SK-N-SH (cell line): ENCODE results near the gene PCDHGB1. TPM values are rescaled to one million over a fixed set of nuclear protein-coding genes. Genes with fewer than 3 reads are reported as not detected.
A peak's percentile ranks its signal among the peaks of the same experiment; 100 is the strongest.

Source experiments
- CTCF ChIA-PET: fragments of 300-600, 350-600 bp; formaldehyde crosslinking; extraction: SDS; loops from one replicate; lab custom pipeline; 2021; lab: Yijun Ruan, JAX
- POLR2A ChIA-PET: fragments of 350-600 bp; sonication (Branson Sonifier 250); formaldehyde crosslinking; extraction: SDS; loops from one replicate; lab custom pipeline; 2020; ENCODE audit warnings: antibody characterized with exemption, inconsistent platforms; lab: Yijun Ruan, JAX
- DNase-seq: peaks from one replicate; pipeline ENCODE4 v3.0.0; 2012
- H2AFZ ChIP-seq: fragments of 200-600 bp; sonication (generic); 2 replicates; pipeline ENCODE4 v1.8.1; 2016; ENCODE audit warnings: antibody characterized with exemption, mild to moderate bottlenecking, low read depth
- H3F3A ChIP-seq: fragments of 200-600 bp; sonication (generic); replicated peaks from 2 replicates; pipeline ENCODE3; 2016; ENCODE audit warnings: antibody characterized with exemption, mild to moderate bottlenecking; ENCODE audit not compliant: insufficient read depth
- H3K27ac ChIP-seq, 2 experiments: fragments of 200-500 bp in 1 of 2; fragments of 200-600 bp in 1 of 2; sonication (Bioruptor generic) in 1 of 2; sonication (generic), shearing (Covaris generic) in 1 of 2; 2 replicates each; pipeline versions ENCODE4 v1.5.1 to v1.6.1; 2014 to 2016; ENCODE audit warnings: low read depth in 2 of 2, inconsistent platforms in 1 of 2, low read length in 1 of 2, mild to moderate bottlenecking in 1 of 2, mixed read lengths in 1 of 2
- H3K27me3 ChIP-seq: fragments of 200-600 bp; sonication (generic), shearing (Covaris generic); 2 replicates; pipeline ENCODE4 v1.6.1; 2016; ENCODE audit warnings: mixed run types; ENCODE audit not compliant: insufficient read depth
- H3K36me3 ChIP-seq, 2 experiments: fragments of 200-500 bp in 1 of 2; fragments of 200-600 bp in 1 of 2; sonication (Bioruptor generic) in 1 of 2; sonication (generic) in 1 of 2; replicated peaks in 1 of 2; 2 replicates each; pipeline versions ENCODE3 to v1.5.1; 2014 to 2016; ENCODE audit warnings: low read length in 1 of 2, mild to moderate bottlenecking in 1 of 2; ENCODE audit not compliant: insufficient read depth in 2 of 2, control insufficient read depth in 1 of 2
- H3K4me1 ChIP-seq, 2 experiments: fragments of 200-500 bp in 1 of 2; fragments of 200-600 bp in 1 of 2; sonication (Bioruptor generic) in 1 of 2; sonication (generic), shearing (Covaris generic) in 1 of 2; 2 replicates each; pipeline versions ENCODE4 v1.5.1 to v1.6.1; 2014 to 2016; ENCODE audit warnings: low read depth in 1 of 2, low read length in 1 of 2, mixed run types in 1 of 2; ENCODE audit not compliant: insufficient read depth in 2 of 2, control insufficient read depth in 1 of 2
- H3K4me2 ChIP-seq: fragments of 200-600 bp; sonication (generic), shearing (Covaris generic); 2 replicates; pipeline ENCODE4 v1.6.1; 2017; ENCODE audit warnings: mixed run types
- H3K4me3 ChIP-seq, 2 experiments: fragments of 200-500 bp in 1 of 2; fragments of 200-600 bp in 1 of 2; sonication (Bioruptor generic) in 1 of 2; sonication (generic), shearing (Covaris generic) in 1 of 2; 2 replicates each; pipeline versions ENCODE4 v1.5.1 to v1.8.1; 2014 to 2016; ENCODE audit warnings: low read depth in 2 of 2, inconsistent platforms in 1 of 2, low read length in 1 of 2, mild to moderate bottlenecking in 1 of 2, mixed read lengths in 1 of 2, moderate library complexity in 1 of 2
- H3K79me2 ChIP-seq: fragments of 200-600 bp; sonication (generic); 2 replicates; pipeline ENCODE4 v1.8.1; 2017; ENCODE audit warnings: mild to moderate bottlenecking; ENCODE audit not compliant: insufficient read depth
- H3K9ac ChIP-seq: fragments of 200-600 bp; sonication (generic); 2 replicates; pipeline ENCODE4 v1.6.1; 2017; ENCODE audit warnings: mixed run types
- H3K9me2 ChIP-seq: fragments of 200-600 bp; sonication (generic); 2 replicates; pipeline ENCODE4 v1.6.1; 2017; ENCODE audit warnings: mixed run types
- H3K9me3 ChIP-seq: fragments of 200-600 bp; sonication (generic); 2 replicates; pipeline ENCODE4 v1.6.1; 2017; ENCODE audit warnings: mixed run types, mild to moderate bottlenecking, moderate library complexity
- H4K20me1 ChIP-seq: fragments of 200-600 bp; sonication (generic); 2 replicates; pipeline ENCODE4 v1.6.1; 2017; ENCODE audit warnings: mild to moderate bottlenecking, mixed run types; ENCODE audit not compliant: insufficient read depth
- EZH2phosphoT487 ChIP-seq: fragments of 200-600 bp; sonication (generic); IDR thresholded peaks from 2 replicates; pipeline ENCODE4 v1.6.1; 2017; ENCODE audit warnings: low read depth, mixed run types, mild to moderate bottlenecking, antibody characterized with exemption, moderate library complexity, borderline replicate concordance
- FOSL2 ChIP-seq: IDR thresholded peaks from 2 replicates; pipeline ENCODE4 v1.4.0; 2012; ENCODE audit warnings: low read depth, mild to moderate bottlenecking, moderate library complexity, borderline replicate concordance
- GABPA ChIP-seq: IDR thresholded peaks from 2 replicates; pipeline ENCODE4 v1.4.0; 2012; ENCODE audit warnings: low read depth, mild to moderate bottlenecking
- GATA2 ChIP-seq: sonication (generic); formaldehyde crosslinking; IDR thresholded peaks from 2 replicates; pipeline ENCODE4 v1.5.0; 2020; ENCODE audit warnings: mild to moderate bottlenecking, missing genetic modification reagents
- NFIC ChIP-seq: IDR thresholded peaks from 2 replicates; pipeline ENCODE4 v1.4.0; 2012; ENCODE audit warnings: borderline replicate concordance
- SMC3 ChIP-seq: IDR thresholded peaks from 2 replicates; pipeline ENCODE4 v1.6.1; 2012; ENCODE audit warnings: low read depth, low read length, improper control_type of control experiment
- USF2 ChIP-seq: fragments of 150-350 bp; IDR thresholded peaks from 2 replicates; pipeline ENCODE4 v1.6.1; 2017; ENCODE audit warnings: antibody characterized with exemption, low read length, low read depth, borderline replicate concordance
- YY1 ChIP-seq: IDR thresholded peaks from 2 replicates; pipeline ENCODE4 v1.4.0; 2012; ENCODE audit warnings: low read depth, mild to moderate bottlenecking
- WGBS: methylation state at CpG from one replicate; pipeline ENCODE4 v1.1.6; 2017; ENCODE audit warnings: low lambda C conversion rate; 5-methylcytosine and 5-hydroxymethylcytosine counted together
- polyA plus RNA-seq, 3 experiments: library from polyadenylated mRNA; depleted of rRNA; stranded (reverse); fragments of >200 nt; gene quantifications; 2 replicates each; pipeline ENCODE4 v1.2.3, GENCODE V29; 2012
- TF ChIP-seq, protein P1 (sequence below): IDR thresholded peaks from 2 replicates; pipeline ENCODE4 v1.6.1; 2012; ENCODE audit warnings: mild to moderate bottlenecking, low read depth, low read length, moderate library complexity
- TF ChIP-seq, protein P2 (sequence below): fragments of 200-600 bp; sonication (generic); IDR thresholded peaks from 2 replicates; pipeline ENCODE4 v1.6.1; 2017; ENCODE audit warnings: antibody characterized with exemption, mild to moderate bottlenecking, moderate library complexity

The PCDHGB1 gene
- polyA plus RNA-seq, 1 of the 3 experiments (the other 2 are of a cell fraction), result 0.77 TPM

GRCh38 chr5:141389153-141390042, 39.5 kb downstream of the PCDHGB1 start:
- Histone ChIP-seq H3K9ac (no peak overlapping the region), H3K36me3 (peaks cover 0 to 19% of the 10 kb centered on the region in 2 experiments), H3K9me2 (no peaks in the 10 kb centered on the region), H3K9me3 (peaks cover 7% of the 10 kb centered on the region; the same call in 1 of the 2 replicates), H3K4me2 (no peak overlapping the region), H3K27ac (no peak overlapping the region), H3K79me2 (no peaks in the 10 kb centered on the region), H3K27me3 (no peaks in the 10 kb centered on the region)
- 83% methylated on average over 50 of the region's 77 CpGs for WGBS
- DNase-seq, result no peak
- TF ChIP-seq GATA2 (CRISPR knock-in tag) (no peak), YY1 (no peak), FOSL2 (no peak), EZH2phosphoT487 (no peak), NFIC (no peak), USF2 (no peak)
- TF ChIP-seq, protein P1, sequence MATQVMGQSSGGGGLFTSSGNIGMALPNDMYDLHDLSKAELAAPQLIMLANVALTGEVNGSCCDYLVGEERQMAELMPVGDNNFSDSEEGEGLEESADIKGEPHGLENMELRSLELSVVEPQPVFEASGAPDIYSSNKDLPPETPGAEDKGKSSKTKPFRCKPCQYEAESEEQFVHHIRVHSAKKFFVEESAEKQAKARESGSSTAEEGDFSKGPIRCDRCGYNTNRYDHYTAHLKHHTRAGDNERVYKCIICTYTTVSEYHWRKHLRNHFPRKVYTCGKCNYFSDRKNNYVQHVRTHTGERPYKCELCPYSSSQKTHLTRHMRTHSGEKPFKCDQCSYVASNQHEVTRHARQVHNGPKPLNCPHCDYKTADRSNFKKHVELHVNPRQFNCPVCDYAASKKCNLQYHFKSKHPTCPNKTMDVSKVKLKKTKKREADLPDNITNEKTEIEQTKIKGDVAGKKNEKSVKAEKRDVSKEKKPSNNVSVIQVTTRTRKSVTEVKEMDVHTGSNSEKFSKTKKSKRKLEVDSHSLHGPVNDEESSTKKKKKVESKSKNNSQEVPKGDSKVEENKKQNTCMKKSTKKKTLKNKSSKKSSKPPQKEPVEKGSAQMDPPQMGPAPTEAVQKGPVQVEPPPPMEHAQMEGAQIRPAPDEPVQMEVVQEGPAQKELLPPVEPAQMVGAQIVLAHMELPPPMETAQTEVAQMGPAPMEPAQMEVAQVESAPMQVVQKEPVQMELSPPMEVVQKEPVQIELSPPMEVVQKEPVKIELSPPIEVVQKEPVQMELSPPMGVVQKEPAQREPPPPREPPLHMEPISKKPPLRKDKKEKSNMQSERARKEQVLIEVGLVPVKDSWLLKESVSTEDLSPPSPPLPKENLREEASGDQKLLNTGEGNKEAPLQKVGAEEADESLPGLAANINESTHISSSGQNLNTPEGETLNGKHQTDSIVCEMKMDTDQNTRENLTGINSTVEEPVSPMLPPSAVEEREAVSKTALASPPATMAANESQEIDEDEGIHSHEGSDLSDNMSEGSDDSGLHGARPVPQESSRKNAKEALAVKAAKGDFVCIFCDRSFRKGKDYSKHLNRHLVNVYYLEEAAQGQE, result no peak
- TF ChIP-seq, all 33 proteins: peak for 0
- no peak overlapping the region; a peak in 1 of 4 replicates for H3K4me3 ChIP-seq
- ChIA-PET POLR2A (no interaction called here), CTCF (interaction anchor here (1.1 to 2.4 kb wide), 3 partner anchors 135 to 515 kb away, joined by 3 to 11 read pairs (median 4); no protein-coding TSS in a partner anchor)
- no peak overlapping the region for H2AFZ ChIP-seq
- H3K4me1 ChIP-seq, result no peaks in the 10 kb centered on the region
- no peaks in the 10 kb centered on the region for H4K20me1 ChIP-seq
- no peaks in the 10 kb centered on the region for H3F3A ChIP-seq

- peaks cover 7% of the 10 kb centered on the region; the same call in 1 of the 2 replicates for H3K9me3 ChIP-seq
- ChIA-PET CTCF (interaction anchor here (1.8 kb wide), 1 partner anchor 24 kb away, joined by 4 read pairs; the partner anchor contains the start of gene PCDHGB7), POLR2A (no interaction called here)
These were observed 42.7 kb downstream of the PCDHGB1 start, which contains the start of gene PCDHGA8 for GRCh38 chr5:141392429-141393198. Gene PCDHGA8 (plus strand): TSS chr5:141392633. CDS start chr5:141392814, 181 bp downstream.

More at GRCh38 chr5:141392429-141393198, 42.7 kb downstream of the PCDHGB1 start, which contains the start of gene PCDHGA8:
- 89% methylated on average over 38 of the region's 38 CpGs for WGBS
- Histone ChIP-seq H3K4me2 (no peak within 1 kb of the TSS), H3K79me2 (no peaks in the 10 kb centered on the region; the same call in 1 of the 2 replicates), H3K4me1 (no peaks in the 10 kb centered on the region), H3F3A (no peaks in the 10 kb centered on the region), H3K9ac (no peak within 1 kb of the TSS), H3K27ac (no peak within 1 kb of the TSS), H4K20me1 (no peaks in the 10 kb centered on the region), H2AFZ (no peak within 1 kb of the TSS), H3K27me3 (no peaks in the 10 kb centered on the region), H3K9me2 (no peaks in the 10 kb centered on the region), H3K4me3 (no peak within 1 kb of the TSS; a peak in 1 of 4 replicates), H3K36me3 (peaks cover 0 to 15% of the 10 kb centered on the region in 2 experiments)
- TF ChIP-seq GABPA, result no peak
- no peak for TF ChIP-seq SMC3
- TF ChIP-seq, protein P2, sequence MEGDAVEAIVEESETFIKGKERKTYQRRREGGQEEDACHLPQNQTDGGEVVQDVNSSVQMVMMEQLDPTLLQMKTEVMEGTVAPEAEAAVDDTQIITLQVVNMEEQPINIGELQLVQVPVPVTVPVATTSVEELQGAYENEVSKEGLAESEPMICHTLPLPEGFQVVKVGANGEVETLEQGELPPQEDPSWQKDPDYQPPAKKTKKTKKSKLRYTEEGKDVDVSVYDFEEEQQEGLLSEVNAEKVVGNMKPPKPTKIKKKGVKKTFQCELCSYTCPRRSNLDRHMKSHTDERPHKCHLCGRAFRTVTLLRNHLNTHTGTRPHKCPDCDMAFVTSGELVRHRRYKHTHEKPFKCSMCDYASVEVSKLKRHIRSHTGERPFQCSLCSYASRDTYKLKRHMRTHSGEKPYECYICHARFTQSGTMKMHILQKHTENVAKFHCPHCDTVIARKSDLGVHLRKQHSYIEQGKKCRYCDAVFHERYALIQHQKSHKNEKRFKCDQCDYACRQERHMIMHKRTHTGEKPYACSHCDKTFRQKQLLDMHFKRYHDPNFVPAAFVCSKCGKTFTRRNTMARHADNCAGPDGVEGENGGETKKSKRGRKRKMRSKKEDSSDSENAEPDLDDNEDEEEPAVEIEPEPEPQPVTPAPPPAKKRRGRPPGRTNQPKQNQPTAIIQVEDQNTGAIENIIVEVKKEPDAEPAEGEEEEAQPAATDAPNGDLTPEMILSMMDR, result peak; percentile 13; the same call in 1 of the 2 replicates
- DNase-seq, result no peak
